Measurements from ENCODE around the gene PSMC3IP.
A peak's percentile ranks its signal among the peaks of the same experiment; 100 is the strongest.
"Not testable (repeated sequence)": the region's sequence is repeated elsewhere in the genome, so short reads cannot be mapped to it uniquely, and the experiment has no call there.

The PSMC3IP gene, protein sequence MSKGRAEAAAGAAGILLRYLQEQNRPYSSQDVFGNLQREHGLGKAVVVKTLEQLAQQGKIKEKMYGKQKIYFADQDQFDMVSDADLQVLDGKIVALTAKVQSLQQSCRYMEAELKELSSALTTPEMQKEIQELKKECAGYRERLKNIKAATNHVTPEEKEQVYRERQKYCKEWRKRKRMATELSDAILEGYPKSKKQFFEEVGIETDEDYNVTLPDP

GRCh38 chr17:42577532-42578281, at the start of gene PSMC3IP:
PSMC3IP (minus strand) TSS chr17:42577729; CDS start chr17:42577686, 43 bp downstream.
- peak; percentile 84 for DNase-seq (ENCODE audit: low read depth)

- no peak for DNase-seq (ENCODE audit: low read depth)
Measured at GRCh38 chr17:42623732-42624596, 46.4 kb upstream of the PSMC3IP start.

GRCh38 chr17:42623271-42623670, 45.7 kb upstream of the PSMC3IP start:
- no peak for DNase-seq (ENCODE audit: low read depth)

- DNase-seq (ENCODE audit: low read depth), result not testable (repeated sequence)
Measured at GRCh38 chr17:42621987-42622386, 44.5 kb upstream of the PSMC3IP start.

DNA sequence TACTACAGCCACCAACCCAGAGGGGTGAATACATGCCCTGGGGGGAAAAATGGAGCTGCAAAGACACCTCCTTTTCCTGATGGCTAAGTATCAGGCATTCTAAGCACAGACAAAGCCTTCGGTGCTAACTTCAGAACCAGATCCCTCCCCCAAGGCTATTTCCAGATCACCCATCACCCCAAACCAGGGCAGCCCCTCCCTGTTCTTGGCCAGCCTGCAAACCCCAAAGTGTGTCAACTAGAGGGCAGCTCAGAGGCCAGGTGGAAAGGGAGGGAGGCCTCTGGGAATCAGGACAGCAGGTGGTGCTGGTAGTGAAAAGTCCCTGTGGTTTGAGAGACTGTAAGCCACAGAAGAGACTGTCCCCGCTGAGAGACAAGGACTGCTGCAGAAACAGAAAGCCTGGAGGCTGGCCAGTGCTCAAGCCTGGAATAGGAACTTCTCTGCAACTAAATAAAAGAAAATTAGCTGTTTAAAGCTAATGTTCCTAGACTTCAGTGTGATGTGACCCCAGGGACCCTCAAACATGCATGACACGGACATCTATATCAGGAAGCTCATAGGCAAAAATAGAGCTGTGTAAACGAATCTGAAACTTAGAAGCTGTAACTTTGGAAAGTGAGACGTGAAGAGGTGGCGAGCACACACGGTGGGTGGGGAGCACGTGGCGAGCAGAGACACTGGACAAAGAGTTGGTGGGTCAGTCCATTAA, 41.1 kb upstream of the PSMC3IP start:
- no peak for DNase-seq (ENCODE audit: low read depth)

GRCh38 chr17:42617956-42618431, 40.5 kb upstream of the PSMC3IP start:
- no peak for DNase-seq (ENCODE audit: low read depth)

DNA sequence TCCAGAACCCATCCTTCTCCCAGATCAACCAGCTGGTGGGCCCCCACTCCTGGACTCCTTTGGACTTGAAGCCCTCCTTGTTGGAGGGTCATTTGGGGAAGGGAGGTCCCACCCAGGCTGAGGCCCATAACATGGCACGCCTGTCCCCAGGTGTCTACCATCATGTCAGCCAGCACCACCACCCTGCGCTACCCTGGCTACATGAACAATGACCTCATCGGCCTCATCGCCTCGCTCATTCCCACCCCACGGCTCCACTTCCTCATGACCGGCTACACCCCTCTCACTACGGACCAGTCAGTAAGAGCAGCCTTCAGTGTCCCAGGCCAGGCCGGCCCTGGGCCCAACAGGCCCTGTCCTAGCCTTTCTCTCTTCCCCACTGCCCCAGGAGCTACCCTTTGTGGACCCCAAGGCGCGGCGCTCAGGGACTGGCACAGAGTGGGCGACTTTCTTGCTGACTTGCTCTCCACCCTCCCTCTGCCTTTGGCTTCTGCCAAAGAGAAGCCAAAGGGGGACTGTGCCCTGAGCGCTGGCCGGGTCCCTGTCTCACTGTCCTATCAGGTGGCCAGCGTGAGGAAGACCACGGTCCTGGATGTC, 36.3 kb upstream of the PSMC3IP start:
- no peak for DNase-seq (ENCODE audit: low read depth)

DNA sequence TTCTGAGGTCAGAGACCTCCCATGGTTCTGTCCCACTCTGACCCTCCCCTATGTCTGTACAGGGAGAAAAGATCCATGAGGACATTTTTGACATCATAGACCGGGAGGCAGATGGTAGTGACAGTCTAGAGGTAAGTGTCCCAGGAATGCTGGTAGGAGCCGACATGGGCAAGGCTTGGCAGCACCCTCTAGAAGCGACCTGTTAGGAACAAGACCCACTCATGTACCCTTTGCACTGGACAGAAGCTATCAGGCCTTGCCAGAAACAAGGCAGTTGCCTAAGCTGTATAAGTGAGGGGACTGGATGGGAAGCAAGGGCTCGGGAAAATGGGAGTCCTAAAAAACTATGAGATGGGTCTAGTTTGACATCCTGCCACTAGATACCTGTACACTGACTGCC, 34.5 kb upstream of the PSMC3IP start:
- DNase-seq (ENCODE audit: low read depth), result no peak

GRCh38 chr17:42609814-42610801, 32.6 kb upstream of the PSMC3IP start:
- DNase-seq (ENCODE audit: low read depth), result not testable (repeated sequence)

DNA sequence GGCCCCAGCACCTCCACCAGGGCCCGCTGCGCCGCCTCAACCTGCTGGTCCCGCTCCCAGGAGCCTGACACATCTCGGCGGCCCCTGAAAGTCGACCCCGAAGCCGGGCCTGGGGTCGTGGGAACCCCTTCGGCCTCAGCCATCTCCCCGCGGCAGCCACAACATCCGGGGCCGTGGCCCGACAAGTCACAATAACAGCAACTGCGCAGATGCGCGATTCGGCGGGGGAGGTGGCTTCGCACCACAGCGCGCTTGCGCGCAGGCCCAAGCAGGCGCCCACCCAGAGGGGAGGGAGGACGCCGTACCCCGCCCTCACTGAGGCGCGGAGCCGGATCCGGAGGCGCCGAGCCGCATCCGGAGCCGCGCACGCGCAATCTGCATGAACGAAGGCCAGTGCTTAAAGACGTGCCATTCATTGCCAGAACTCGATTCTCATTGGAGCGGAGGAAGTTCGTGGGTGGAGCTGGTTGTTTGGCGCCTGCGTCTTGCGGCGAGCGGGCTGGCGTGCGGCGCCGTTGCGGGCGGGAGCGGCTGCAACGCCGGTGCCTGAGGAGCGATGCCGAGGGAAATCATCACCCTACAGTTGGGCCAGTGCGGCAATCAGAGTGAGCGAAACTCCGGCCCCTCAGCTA, 31.8 kb upstream of the PSMC3IP start, which contains the start of the genes RETREG3 and TUBG1:
RETREG3 (minus strand) TSS at position 193 of the 632 bp plus-strand sequence; CDS start at position 143, 50 bp downstream.
TUBG1 (plus strand) TSS at position 502 of the 632 bp plus-strand sequence; CDS start at position 557, 55 bp downstream.
- DNase-seq (ENCODE audit: low read depth), result peak; percentile 97

- DNase-seq (ENCODE audit: low read depth), result no peak
Measured at GRCh38 chr17:42608305-42609181, 31.0 kb upstream of the PSMC3IP start.

GRCh38 chr17:42607769-42608168, 30.2 kb upstream of the PSMC3IP start:
- no peak for DNase-seq (ENCODE audit: low read depth)

DNA sequence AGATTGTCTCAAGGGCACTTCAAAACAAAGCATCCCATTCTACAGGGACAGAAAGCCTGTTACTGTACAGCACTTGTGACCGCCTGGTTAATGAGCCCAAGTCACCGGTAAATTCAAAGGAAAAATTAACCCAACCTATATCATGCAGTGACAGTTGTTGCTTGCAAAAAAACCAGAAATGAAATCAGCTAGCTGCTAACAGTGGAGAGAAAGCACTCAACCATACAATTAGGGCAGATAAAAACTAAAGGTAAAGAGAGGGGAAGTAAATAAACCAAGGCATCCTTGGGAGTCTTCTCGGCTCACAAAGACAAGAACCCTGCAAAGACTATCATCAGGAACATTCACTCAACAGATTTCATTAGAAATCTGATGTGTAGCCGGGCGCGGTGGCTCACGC, 25.8 kb upstream of the PSMC3IP start:
- DNase-seq (ENCODE audit: low read depth), result no peak

DNA sequence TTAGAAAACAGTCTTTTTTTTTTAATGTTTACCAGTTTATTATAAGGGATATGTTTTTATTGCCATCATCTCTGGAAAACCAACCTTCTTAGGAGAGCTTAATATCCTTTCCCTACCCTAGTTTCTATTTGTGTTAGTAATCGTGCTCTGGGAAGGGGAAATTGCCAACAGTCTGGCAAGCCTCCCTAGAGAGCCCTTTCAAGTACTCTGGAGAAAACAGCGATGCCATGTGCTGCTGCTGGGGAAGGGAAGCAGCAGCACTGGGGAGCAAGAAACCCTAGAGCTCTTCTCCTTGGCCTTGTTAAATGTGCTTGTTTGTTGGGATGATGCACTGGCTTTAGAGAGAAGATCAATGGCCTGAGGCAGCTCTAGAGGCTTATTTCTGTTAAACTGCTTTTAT, 21.4 kb upstream of the PSMC3IP start:
- no peak for DNase-seq (ENCODE audit: low read depth)

GRCh38 chr17:42596386-42596785, 18.9 kb upstream of the PSMC3IP start:
- DNase-seq (ENCODE audit: low read depth), result no peak

GRCh38 chr17:42591411-42591810, 13.9 kb upstream of the PSMC3IP start:
- DNase-seq (ENCODE audit: low read depth), result no peak

DNA sequence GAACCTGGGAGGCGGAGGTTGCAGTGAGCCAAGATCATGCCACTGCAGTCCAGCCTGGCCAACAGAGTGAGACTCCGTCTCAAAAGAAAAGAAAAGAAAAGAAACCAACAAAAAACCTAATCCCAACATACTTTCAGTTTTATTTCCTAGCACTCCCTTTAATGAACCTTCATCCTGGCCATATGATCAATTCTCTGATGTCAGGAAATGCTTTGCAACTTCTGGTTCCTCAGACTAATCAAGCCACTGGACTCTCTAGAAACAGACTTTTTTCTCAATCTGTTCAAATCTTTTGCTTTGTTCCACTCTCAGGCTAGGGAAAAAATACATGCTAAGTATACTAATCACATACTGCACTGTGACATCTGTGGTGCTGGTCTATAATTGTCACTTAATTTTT, 13.4 kb upstream of the PSMC3IP start:
- DNase-seq (ENCODE audit: low read depth), result no peak

DNA sequence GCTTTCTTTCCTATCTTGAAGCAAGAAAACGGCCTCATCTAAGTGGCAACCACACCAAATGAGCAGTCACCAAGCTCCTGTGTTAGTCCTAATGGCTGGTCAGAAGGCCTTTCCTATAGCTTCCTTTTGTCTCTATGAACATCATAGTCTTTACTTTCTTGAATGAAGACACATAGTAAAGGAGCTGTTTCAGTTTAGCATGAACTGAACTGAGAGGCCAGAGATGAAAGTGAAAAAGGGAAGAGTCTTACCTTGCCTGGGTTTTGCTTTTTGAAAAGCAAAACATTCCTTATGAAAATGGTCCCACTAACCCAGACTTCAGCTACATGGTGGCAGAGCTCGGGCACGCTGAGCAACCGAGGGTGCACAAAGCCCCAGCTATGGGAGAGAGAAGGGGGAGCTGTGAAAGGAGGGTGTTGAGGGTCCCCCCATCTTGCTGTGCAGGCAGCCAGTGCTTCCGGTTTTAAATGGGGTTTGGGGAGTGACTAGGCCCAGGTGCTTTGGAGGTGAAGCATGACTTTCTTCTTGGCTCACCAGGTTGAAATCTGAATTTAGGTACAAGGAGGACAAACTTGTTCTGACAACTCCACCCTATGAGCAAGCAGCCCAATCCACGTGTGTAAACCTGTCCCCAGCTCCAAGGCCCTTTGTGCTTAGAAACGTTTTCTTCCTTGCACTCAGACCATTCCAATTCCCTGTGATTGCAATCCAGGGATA, 9.1 kb upstream of the PSMC3IP start:
- no peak for DNase-seq (ENCODE audit: low read depth)
